Thymus (tissue), 11 donors: ENCODE results near the gene GCGR. TPM values are rescaled to one million over a fixed set of nuclear protein-coding genes. Genes with fewer than 3 reads are reported as not detected.
A peak's percentile ranks its signal among the peaks of the same experiment; 100 is the strongest.

Experiments
- DNase-seq, 9 donors: peaks; one replicate each; pipeline ENCODE4 v3.0.0-alpha.2; 2013; ENCODE audit warnings: low spot score in 9 of 9, low read depth in 6 of 9, missing footprints in 1 of 9
- H3K27ac ChIP-seq, 2 donors: one replicate each; pipeline ENCODE4 v1.5.1; 2013; ENCODE audit warnings: control low read depth in 1 of 2, low read depth in 1 of 2, low read length in 1 of 2, mild to moderate bottlenecking in 1 of 2, moderate library complexity in 1 of 2
- H3K27me3 ChIP-seq, 2 donors: one replicate each; pipeline ENCODE4 v1.5.1; 2013; ENCODE audit warnings: low read length in 1 of 2; ENCODE audit not compliant: control insufficient read depth in 2 of 2, insufficient read depth in 1 of 2
- H3K36me3 ChIP-seq, 2 donors: one replicate each; pipeline ENCODE4 v1.5.1; 2013; ENCODE audit warnings: low read length in 1 of 2, mild to moderate bottlenecking in 1 of 2, moderate library complexity in 1 of 2; ENCODE audit not compliant: control insufficient read depth in 2 of 2, insufficient read depth in 2 of 2
- H3K4me1 ChIP-seq, 2 donors: one replicate each; pipeline ENCODE4 v1.5.1; 2013; ENCODE audit warnings: low read length in 2 of 2; ENCODE audit not compliant: control insufficient read depth in 2 of 2, insufficient read depth in 2 of 2
- H3K4me3 ChIP-seq, 2 donors: one replicate each; pipeline ENCODE4 v1.5.1; 2013; ENCODE audit warnings: low read length in 2 of 2, control low read depth in 1 of 2, mild to moderate bottlenecking in 1 of 2
- H3K9me3 ChIP-seq, 2 donors: one replicate each; pipeline ENCODE4 v1.5.1; 2013; ENCODE audit warnings: low read length in 1 of 2, mild to moderate bottlenecking in 1 of 2; ENCODE audit not compliant: control insufficient read depth in 2 of 2, insufficient read depth in 1 of 2
- WGBS: extraction: QIAGEN DNeasy Blood & Tissue Kit; methylation state at CpG from one replicate; pipeline ENCODE4 v1.1.7; 2013; 5-methylcytosine and 5-hydroxymethylcytosine counted together
- polyA plus RNA-seq: library from polyadenylated mRNA; stranded (reverse); fragments of 200-250 nt; gene quantifications from one replicate; pipeline ENCODE4 v1.2.3, GENCODE V29; 2013
- total RNA-seq: library from RNA; stranded (reverse); fragments of 120-200 nt; gene quantifications from one replicate; pipeline ENCODE4 v1.2.4, GENCODE V29; 2013
- donor health status: healthy.

GCGR gene
- total and polyA plus RNA-seq, 2 donors: 0.05 to 0.80 TPM

DNA sequence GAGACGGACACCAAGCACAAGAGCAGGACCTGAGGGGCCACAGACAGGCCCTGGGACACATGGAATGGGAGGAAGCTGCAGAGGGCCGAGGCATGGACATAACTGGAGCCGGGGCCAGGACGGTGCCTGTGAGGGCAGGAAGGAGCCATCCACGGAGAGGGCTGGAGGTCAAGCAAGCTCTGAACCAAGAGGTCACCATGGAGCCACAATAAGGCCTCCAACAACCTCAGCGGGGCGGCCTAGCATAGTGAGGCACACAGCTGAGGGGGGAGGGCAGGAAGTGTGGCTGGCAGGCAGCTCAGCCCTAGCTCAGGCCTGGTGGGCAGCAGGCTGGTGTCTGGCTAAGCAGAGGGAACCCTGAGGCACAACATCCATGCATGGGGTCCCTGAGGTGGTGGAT, 24.7 kb downstream of the GCGR start:
- H3K9me3 ChIP-seq: no peaks in the 10 kb centered on the region
- peaks cover 14 to 15% of the 10 kb centered on the region in 2 donors for H3K4me1 ChIP-seq
- no peak overlapping the region for H3K4me3 ChIP-seq
- WGBS: 92% methylated on average over 7 of the region's 7 CpGs
- H3K36me3 ChIP-seq: peaks cover 10 to 13% of the 10 kb centered on the region in 2 donors
- no peaks in the 10 kb centered on the region for H3K27me3 ChIP-seq
- peak overlapping the region in 1 of 2 donors; percentile 33 for H3K27ac ChIP-seq
- DNase-seq: no peak

- Histone ChIP-seq H3K27me3 (no peaks in the 10 kb centered on the region), H3K36me3 (peaks cover 3 to 4% of the 10 kb centered on the region in 2 donors), H3K4me1 (peaks cover 14 to 24% of the 10 kb centered on the region in 2 donors), H3K27ac (no peak overlapping the region), H3K4me3 (no peak overlapping the region), H3K9me3 (no peaks in the 10 kb centered on the region)
- 98% methylated on average over 6 of the region's 6 CpGs for WGBS
- no peak for DNase-seq
Measured at GRCh38 chr17:81829858-81830257, 25.9 kb downstream of the GCGR start.

DNA sequence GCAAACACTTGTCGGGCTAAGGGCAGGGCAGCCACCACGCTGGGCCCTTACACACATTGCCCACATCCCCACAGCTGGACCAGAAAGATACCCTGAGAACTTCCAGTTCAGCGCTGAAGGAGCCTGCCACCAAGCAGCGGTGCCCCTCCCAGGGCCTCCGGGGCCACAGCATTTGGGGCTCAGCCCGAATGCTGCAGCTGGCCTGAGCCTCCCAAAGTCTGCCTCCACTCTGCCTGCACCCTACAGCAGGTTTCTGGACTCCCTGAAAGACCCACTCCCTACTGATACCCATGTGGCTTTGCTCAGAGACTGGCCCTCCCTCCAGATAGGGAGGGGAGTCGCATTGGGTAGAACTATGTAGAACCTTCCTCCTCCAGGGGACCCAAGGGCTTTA, 27.6 kb downstream of the GCGR start:
- DNase-seq: no peak
- no peaks in the 10 kb centered on the region for H3K36me3 ChIP-seq
- no peak overlapping the region for H3K27ac ChIP-seq
- no peaks in the 10 kb centered on the region for H3K9me3 ChIP-seq
- H3K27me3 ChIP-seq: no peaks in the 10 kb centered on the region
- H3K4me1 ChIP-seq: peaks cover 14 to 24% of the 10 kb centered on the region in 2 donors
- H3K4me3 ChIP-seq: no peak overlapping the region
- WGBS: 92% methylated on average over 7 of the region's 7 CpGs

DNA sequence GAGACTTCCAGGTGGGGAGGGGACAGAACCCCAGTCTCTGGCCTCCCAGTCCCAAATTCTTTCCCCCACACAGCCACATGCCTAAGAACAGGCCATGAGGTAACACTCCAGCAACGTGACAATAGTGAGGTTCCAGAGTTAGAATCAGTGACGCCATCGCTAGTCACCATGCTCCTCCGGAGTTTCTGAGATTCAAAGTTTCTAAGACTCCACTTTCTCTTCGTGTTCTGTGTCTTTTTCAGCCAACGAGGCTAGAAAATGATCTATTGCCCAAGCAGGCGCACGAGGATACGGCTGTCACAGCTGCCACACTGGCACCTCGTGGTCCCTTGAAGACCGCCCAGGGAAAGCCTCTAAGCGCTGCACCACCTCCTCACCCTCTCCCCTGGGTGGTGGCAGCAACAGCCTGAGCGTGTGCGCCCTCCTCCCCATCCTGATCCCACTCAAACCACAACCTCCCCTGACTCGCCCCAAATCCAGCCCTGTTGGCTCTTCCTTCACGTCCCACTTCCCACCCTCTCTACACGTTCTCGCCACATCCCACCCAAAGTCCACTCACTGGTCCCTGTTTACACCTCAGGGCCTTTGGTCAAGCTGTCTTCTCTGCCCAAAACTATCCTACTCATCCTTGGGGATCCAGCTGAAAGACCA, 28.1 kb downstream of the GCGR start:
- Histone ChIP-seq H3K9me3 (no peaks in the 10 kb centered on the region), H3K27ac (peak overlapping the region; percentile 14 to 58), H3K4me3 (peak overlapping the region; percentile 66 to 88), H3K36me3 (no peaks in the 10 kb centered on the region), H3K27me3 (no peaks in the 10 kb centered on the region), H3K4me1 (peaks cover 14 to 24% of the 10 kb centered on the region in 2 donors)
- peak in 4 of 9 donors; percentile 14 to 60 (median 30) for DNase-seq
- 19% methylated on average over 18 of the region's 18 CpGs for WGBS

DNA sequence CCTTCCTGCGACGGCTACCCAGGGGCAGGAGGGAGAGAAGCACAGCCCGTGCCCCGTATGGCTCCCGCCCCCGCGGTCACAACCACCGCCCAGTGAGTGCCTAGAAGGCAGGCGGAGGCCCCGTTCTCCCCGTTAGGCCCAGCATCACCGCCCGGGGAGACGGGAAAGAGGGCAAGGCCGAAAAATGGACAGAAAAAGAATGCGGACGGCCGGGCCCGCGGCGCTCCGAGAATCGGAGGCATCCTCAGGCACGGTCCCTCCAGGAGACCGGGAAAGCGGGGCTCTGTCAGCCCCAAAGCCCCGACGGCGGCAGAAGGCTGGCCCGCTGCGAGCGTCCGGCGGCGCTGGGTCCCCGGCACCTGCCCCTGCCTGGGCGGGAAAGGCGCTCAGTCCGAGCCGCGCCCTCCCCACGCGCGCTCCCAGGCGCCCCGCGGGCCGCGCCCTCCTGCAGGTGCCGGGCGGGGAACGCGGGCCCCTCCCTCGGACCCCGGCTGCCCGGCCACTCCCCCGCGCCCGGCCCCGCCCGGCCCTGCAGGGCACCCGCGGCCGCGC, 28.7 kb downstream of the GCGR start:
- under 1% methylated on average over 65 of the region's 65 CpGs for WGBS
- Histone ChIP-seq H3K4me3 (peak overlapping the region; percentile 66 to 88), H3K4me1 (peaks cover 14 to 24% of the 10 kb centered on the region in 2 donors), H3K9me3 (no peaks in the 10 kb centered on the region), H3K27me3 (no peaks in the 10 kb centered on the region), H3K27ac (peak overlapping the region; percentile 14 to 58), H3K36me3 (no peaks in the 10 kb centered on the region)
- DNase-seq: peak in 1 of 9 donors; percentile 14

GRCh38 chr17:81833160-81833920, 29.4 kb downstream of the GCGR start, which contains the start of gene MCRIP1:
Gene MCRIP1 (minus strand): TSS chr17:81833291. CDS start chr17:81824506, 8,785 bp downstream.
- peak; percentile 53 to 94 (median 86) for DNase-seq
- Histone ChIP-seq H3K4me1 (peaks cover 14 to 24% of the 10 kb centered on the region in 2 donors), H3K36me3 (no peaks in the 10 kb centered on the region), H3K27ac (peak within 1 kb of the TSS; percentile 83 to 96), H3K4me3 (peak within 1 kb of the TSS; percentile 77 to 88), H3K27me3 (no peaks in the 10 kb centered on the region), H3K9me3 (no peaks in the 10 kb centered on the region)
- WGBS: 4% methylated on average over 76 of the region's 76 CpGs

DNA sequence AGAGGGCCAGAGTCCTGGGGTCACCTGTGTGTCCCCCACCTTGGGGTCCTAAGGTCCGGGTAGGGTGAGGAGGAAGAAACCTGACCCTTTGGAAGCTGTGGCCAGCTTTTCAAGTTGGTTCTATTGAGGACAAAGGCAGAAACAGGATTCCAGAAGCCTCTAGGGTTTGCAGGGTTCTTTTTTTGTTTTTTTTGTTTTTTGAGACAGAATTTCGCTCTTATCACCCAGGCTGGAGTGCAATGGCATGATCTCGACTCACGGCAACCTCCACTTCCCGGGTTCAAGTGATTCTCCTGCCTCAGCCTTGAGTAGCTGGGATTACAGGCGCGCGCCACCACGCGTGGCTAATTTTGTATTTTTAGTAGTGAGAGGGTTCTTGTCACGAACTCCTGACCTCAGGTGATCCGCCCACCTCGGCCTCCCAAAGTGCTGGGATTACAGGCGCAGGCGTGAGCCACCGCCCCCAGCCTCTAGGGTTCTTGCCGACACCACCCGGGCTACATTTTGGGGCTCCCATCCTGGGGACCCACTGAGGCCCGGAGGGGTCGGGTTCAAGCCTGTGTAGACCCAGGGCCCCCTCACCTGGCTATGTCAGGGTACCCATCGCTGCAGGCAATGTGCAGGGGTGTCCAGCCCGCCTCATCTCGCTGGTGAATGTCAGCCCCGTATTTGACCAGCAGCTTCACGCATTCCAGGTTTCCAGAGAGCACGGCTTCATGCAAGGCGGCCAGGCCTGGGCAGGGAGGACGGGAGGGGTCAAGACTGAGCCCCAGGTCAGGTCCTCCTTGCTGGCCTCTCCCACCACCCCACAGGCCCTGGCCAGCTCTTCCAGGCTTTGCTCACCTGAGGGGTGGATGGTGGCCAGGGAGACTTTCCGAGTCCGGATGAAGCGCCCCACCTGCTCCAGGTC, 30.2 kb downstream of the GCGR start:
- H3K4me3 ChIP-seq: peak overlapping the region; percentile 77 to 88
- no peaks in the 10 kb centered on the region for H3K27me3 ChIP-seq
- peaks cover 14 to 24% of the 10 kb centered on the region in 2 donors for H3K4me1 ChIP-seq
- H3K27ac ChIP-seq: peak overlapping the region in 1 of 2 donors; percentile 96
- no peak for DNase-seq
- WGBS: 93% methylated on average over 31 of the region's 31 CpGs
- H3K36me3 ChIP-seq: no peaks in the 10 kb centered on the region
- H3K9me3 ChIP-seq: no peaks in the 10 kb centered on the region

- 97% methylated on average over 26 of the region's 26 CpGs for WGBS
- Histone ChIP-seq H3K4me1 (peaks cover 14 to 24% of the 10 kb centered on the region in 2 donors), H3K4me3 (peak within 1 kb of the TSS in 1 of 2 donors; percentile 77), H3K36me3 (no peaks in the 10 kb centered on the region), H3K27me3 (no peaks in the 10 kb centered on the region), H3K9me3 (no peaks in the 10 kb centered on the region), H3K27ac (no peak within 1 kb of the TSS)
- no peak for DNase-seq
Measured at GRCh38 chr17:81834831-81835267, 30.9 kb downstream of the GCGR start, which contains the start of gene PPP1R27. Gene PPP1R27 (minus strand): TSS chr17:81835050. CDS start chr17:81834953, 97 bp downstream.
